Progenitor cell of endocrine pancreas (in vitro differentiated cells): ENCODE data around the gene TXNRD1. TPM values are rescaled to one million over a fixed set of nuclear protein-coding genes. Genes with fewer than 3 reads are reported as not detected.

Source experiments
- DNase-seq: peaks from one replicate; pipeline ENCODE4 v3.0.0; 2021; ENCODE audit warnings: low spot score; ENCODE audit not compliant: unreplicated experiment
- H3K27ac Mint-ChIP-seq: 2 replicates; pipeline ENCODE4 v1.8.0; 2021; ENCODE audit warnings: mild to moderate bottlenecking, moderate library complexity, mixed read lengths
- H3K27me3 Mint-ChIP-seq: 2 replicates; pipeline ENCODE4 v1.8.0; 2021; ENCODE audit warnings: mixed read lengths
- H3K36me3 Mint-ChIP-seq: 2 replicates; pipeline ENCODE4 v1.8.0; 2022; ENCODE audit warnings: mixed read lengths; ENCODE audit not compliant: insufficient read depth
- H3K4me1 Mint-ChIP-seq: 2 replicates; pipeline ENCODE4 v1.8.0; 2021; ENCODE audit warnings: low read depth, mixed read lengths
- H3K4me3 Mint-ChIP-seq: 2 replicates; pipeline ENCODE4 v1.8.0; 2021; ENCODE audit warnings: low read depth, mild to moderate bottlenecking, moderate library complexity, mixed read lengths
- H3K9me3 Mint-ChIP-seq: 2 replicates; pipeline ENCODE4 v1.8.0; 2021; ENCODE audit warnings: low read depth, mixed read lengths
- total RNA-seq: library from RNA; stranded (reverse); gene quantifications from 2 replicates; pipeline ENCODE4 v1.2.1, GENCODE V29; 2021
- TF ChIP-seq, protein P1 (sequence below): fragments of 200-600 bp; sonication (generic); IDR thresholded peaks from one replicate; pipeline ENCODE4 v1.5.0; 2021; ENCODE audit warnings: antibody characterized with exemption, mild to moderate bottlenecking; ENCODE audit not compliant: unreplicated experiment

Gene TXNRD1
- total RNA-seq, 1 donor from 2014 or later: 116 TPM

DNA sequence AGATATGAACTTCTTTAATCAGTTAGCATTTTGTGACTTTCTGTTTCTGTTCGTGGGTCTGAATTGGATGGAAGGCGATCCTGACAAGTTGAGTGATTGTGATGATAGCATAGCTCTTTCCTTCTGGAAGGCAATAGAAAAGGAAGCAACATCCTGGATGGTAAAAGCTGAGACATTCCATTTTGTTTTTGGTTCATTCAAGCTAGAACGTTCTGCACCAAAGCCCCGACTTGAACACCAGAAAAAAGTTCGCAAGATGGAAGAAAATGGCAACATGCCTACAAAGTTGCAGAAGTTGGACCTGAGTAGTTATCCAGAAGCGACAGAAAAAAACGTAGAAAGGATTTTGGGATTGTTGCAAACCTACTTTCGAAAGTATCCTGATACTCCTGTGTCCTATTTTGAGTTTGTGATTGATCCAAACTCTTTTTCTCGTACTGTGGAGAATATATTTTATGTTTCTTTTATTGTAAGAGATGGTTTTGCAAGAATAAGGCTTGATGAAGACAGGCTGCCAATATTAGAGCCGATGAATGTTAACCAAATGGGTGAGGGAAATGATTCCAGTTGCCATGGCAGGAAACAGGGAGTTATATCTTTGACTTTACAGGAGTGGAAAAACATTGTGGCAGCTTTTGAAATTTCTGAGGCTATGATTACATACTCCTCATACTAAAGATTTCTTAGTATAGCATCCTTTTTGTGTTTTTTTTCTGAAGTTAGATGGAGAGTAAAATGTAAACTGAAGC lies 88.9 kb downstream of the TXNRD1 start:
- peaks cover 25% of the 10 kb centered on the region for H3K4me1 Mint-ChIP-seq
- peaks cover 23% of the 10 kb centered on the region for H3K36me3 Mint-ChIP-seq
- H3K27me3 Mint-ChIP-seq: no peaks in the 10 kb centered on the region
- TF ChIP-seq, protein P1, sequence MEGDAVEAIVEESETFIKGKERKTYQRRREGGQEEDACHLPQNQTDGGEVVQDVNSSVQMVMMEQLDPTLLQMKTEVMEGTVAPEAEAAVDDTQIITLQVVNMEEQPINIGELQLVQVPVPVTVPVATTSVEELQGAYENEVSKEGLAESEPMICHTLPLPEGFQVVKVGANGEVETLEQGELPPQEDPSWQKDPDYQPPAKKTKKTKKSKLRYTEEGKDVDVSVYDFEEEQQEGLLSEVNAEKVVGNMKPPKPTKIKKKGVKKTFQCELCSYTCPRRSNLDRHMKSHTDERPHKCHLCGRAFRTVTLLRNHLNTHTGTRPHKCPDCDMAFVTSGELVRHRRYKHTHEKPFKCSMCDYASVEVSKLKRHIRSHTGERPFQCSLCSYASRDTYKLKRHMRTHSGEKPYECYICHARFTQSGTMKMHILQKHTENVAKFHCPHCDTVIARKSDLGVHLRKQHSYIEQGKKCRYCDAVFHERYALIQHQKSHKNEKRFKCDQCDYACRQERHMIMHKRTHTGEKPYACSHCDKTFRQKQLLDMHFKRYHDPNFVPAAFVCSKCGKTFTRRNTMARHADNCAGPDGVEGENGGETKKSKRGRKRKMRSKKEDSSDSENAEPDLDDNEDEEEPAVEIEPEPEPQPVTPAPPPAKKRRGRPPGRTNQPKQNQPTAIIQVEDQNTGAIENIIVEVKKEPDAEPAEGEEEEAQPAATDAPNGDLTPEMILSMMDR: no peak
- no peak for DNase-seq
- H3K9me3 Mint-ChIP-seq: no peaks in the 10 kb centered on the region
- no peak overlapping the region for H3K27ac Mint-ChIP-seq
- peak overlapping the region; percentile 77 for H3K4me3 Mint-ChIP-seq

DNA sequence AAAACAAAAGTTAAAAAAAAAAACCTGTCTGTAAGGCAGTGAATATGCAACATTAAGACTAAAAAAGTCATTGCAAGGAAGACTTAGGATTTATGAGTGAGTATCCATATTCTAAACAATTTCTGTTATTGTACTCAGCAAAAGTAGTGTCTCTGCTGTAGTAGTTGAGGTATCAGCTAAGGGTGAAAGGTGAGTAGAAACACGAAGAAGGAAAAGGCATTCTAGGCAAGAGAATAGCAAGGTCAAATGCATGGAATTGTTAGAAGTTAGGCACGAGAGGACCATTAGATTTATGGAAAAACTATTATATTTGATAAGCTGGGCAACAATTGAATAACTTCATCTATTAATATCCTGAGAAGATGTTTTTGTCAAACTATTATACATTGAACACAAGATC lies 89.8 kb downstream of the TXNRD1 start:
- Mint-ChIP-seq H3K4me3 (no peak overlapping the region), H3K9me3 (no peaks in the 10 kb centered on the region), H3K4me1 (peaks cover 28% of the 10 kb centered on the region), H3K27ac (no peak overlapping the region), H3K36me3 (peaks cover 25% of the 10 kb centered on the region), H3K27me3 (no peaks in the 10 kb centered on the region)
- no peak for DNase-seq
- TF ChIP-seq, protein P1: no peak

DNA sequence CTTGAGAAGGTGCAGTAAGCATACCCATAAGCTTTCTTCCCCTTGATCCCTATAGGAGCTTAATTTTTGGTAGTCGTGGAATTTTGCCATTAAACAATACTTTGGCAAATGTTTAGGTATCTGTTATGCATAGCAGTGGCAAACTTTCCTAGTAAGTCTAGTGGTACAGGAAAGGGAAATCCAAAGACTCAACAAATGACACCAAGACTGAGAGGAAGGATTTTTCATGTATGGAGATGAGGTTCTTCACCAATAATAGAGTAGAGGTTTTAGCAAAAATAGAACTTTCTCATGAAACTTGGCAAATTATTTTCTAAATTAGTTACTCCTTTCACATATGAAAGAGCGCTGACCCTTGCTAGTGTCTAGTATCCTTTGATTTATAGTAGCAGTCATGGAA lies 90.8 kb downstream of the TXNRD1 start:
- H3K4me1 Mint-ChIP-seq: peaks cover 31% of the 10 kb centered on the region
- TF ChIP-seq, protein P1: no peak
- H3K27ac Mint-ChIP-seq: no peak overlapping the region
- no peak for DNase-seq
- no peaks in the 10 kb centered on the region for H3K27me3 Mint-ChIP-seq
- H3K36me3 Mint-ChIP-seq: peaks cover 25% of the 10 kb centered on the region
- no peak overlapping the region for H3K4me3 Mint-ChIP-seq
- no peaks in the 10 kb centered on the region for H3K9me3 Mint-ChIP-seq

DNA sequence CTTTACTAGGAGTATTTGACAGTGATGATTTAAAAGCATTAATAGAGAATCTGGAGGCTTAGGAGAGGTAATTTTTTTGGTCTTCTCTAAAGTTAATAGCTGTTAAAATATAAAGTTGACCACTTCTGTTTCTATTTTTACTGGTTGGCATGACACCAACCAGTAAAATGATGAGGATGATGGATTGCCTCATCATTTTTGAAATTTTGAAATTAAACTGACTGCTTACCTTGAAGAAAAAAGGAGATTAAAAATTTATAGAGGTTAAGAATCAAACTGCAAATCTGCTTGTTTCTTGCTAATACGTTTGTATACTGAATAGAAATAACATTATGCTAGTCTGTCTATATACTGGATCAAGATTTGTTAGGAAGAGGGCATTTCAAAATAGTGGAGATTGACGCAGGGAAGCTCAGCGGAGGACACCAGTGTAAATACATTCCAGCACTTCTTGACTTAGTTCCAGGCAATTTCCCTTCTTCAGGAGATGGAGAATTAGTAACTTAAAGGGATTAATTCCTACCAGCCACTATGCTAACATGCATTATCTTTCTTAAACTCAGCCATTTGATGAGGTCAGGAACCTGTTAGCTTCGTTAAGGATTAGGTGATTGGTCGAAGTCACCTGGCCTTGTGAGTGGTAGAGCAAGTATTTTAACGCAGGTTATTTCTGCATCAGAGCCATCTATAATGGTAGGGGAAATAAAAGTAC lies 91.5 kb downstream of the TXNRD1 start:
- Mint-ChIP-seq H3K9me3 (no peaks in the 10 kb centered on the region), H3K36me3 (peaks cover 25% of the 10 kb centered on the region), H3K27ac (peak overlapping the region; percentile 15), H3K27me3 (no peaks in the 10 kb centered on the region), H3K4me3 (no peak overlapping the region), H3K4me1 (peaks cover 28% of the 10 kb centered on the region)
- DNase-seq: no peak
- TF ChIP-seq, protein P1: no peak

DNA sequence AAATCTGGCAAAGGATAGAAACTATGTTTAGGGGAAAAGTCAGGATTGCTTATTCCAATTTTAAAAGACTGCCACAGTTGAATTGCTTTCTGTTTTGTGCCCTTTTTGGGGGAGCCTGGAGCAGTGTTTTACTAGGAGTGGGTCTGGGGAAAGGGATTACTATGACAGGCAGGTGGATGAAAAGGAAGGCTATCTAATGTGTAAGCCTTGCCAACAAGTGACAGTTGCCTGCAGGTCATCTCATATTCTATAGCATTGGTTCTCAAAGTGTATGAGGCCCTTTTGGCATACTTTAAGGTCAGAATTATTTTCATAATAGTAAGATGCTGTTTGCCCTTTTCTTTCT lies 92.0 kb downstream of the TXNRD1 start:
- peaks cover 28% of the 10 kb centered on the region for H3K4me1 Mint-ChIP-seq
- TF ChIP-seq, protein P1: no peak
- no peak for DNase-seq
- H3K36me3 Mint-ChIP-seq: peaks cover 25% of the 10 kb centered on the region
- H3K9me3 Mint-ChIP-seq: no peaks in the 10 kb centered on the region
- H3K27ac Mint-ChIP-seq: peak overlapping the region; percentile 15
- no peak overlapping the region for H3K4me3 Mint-ChIP-seq
- H3K27me3 Mint-ChIP-seq: no peaks in the 10 kb centered on the region
